WI38 (cell line): ENCODE results near the gene ETV7.

Source experiments
- H3K4me3 ChIP-seq: 2 replicates; pipeline ENCODE4 v1.5.1; 2011; ENCODE audit warnings: low read depth, mild to moderate bottlenecking, control low read depth, low read length
- TF ChIP-seq, protein P1 (sequence below): IDR thresholded peaks from 2 replicates; pipeline ENCODE4 v1.5.1; 2012; ENCODE audit warnings: low read depth, mild to moderate bottlenecking, control low read depth, low read length

The ETV7 gene

DNA sequence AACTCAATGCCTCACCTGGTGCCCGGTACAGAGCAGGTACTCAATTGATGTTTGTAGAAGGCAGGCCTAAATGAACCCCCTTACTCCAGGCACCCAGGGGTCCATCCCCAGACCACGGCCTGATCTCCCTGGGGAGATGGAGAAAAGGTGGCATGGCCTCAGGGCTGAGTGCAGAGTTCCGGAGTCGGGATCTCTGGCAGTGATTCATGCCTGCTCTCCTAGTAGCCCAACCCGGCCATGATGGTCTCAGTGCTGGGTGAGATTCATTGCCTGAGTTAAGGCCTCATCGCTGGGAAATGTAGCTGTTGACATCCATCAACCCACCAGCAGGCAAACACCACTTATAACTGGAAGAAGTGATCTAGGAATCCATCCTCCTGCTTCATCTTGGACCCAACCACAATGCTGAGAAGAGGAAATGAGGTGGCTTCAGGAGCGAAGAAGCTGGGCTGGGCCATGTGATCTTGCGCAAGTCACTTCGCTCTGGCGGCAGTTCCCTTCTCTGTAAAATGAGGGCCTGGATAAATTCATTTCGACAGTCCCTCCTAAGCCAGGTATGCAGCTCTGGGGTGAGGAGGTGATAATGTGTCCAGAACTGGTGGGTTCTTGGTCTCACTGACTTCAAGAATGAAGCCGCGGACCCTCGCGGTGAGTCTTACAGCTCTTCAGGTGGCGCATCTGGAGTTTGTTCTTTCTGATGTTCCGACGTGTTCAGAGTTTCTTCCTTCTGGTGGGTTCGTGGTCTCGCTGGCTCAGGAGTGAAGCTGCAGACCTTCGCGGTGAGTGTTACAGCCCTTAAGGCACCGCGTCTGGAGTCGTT is 24.7 kb downstream of the ETV7 start:
- H3K4me3 ChIP-seq: no peak overlapping the region
- TF ChIP-seq, protein P1, sequence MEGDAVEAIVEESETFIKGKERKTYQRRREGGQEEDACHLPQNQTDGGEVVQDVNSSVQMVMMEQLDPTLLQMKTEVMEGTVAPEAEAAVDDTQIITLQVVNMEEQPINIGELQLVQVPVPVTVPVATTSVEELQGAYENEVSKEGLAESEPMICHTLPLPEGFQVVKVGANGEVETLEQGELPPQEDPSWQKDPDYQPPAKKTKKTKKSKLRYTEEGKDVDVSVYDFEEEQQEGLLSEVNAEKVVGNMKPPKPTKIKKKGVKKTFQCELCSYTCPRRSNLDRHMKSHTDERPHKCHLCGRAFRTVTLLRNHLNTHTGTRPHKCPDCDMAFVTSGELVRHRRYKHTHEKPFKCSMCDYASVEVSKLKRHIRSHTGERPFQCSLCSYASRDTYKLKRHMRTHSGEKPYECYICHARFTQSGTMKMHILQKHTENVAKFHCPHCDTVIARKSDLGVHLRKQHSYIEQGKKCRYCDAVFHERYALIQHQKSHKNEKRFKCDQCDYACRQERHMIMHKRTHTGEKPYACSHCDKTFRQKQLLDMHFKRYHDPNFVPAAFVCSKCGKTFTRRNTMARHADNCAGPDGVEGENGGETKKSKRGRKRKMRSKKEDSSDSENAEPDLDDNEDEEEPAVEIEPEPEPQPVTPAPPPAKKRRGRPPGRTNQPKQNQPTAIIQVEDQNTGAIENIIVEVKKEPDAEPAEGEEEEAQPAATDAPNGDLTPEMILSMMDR: no peak

DNA sequence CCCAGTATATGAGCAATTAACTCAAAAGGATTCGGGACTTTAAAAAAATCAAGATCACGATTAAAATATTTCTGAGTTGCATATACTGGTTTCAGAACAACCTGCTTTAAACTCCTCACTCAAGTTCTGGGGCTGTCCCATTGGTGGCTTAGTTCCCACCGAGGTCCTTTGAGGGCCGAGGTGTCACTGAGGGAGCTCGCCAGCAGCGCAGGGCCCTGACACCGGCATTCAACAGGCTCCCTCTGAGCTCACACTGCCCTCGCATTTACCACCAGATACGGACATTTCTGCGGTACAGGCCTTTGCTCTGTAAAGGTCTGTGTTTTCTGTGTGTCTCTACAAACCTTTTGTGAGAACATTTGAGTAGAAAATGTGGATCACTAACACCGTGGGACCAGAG is 26.4 kb downstream of the ETV7 start:
- TF ChIP-seq, protein P1: no peak
- H3K4me3 ChIP-seq: no peak overlapping the region

DNA sequence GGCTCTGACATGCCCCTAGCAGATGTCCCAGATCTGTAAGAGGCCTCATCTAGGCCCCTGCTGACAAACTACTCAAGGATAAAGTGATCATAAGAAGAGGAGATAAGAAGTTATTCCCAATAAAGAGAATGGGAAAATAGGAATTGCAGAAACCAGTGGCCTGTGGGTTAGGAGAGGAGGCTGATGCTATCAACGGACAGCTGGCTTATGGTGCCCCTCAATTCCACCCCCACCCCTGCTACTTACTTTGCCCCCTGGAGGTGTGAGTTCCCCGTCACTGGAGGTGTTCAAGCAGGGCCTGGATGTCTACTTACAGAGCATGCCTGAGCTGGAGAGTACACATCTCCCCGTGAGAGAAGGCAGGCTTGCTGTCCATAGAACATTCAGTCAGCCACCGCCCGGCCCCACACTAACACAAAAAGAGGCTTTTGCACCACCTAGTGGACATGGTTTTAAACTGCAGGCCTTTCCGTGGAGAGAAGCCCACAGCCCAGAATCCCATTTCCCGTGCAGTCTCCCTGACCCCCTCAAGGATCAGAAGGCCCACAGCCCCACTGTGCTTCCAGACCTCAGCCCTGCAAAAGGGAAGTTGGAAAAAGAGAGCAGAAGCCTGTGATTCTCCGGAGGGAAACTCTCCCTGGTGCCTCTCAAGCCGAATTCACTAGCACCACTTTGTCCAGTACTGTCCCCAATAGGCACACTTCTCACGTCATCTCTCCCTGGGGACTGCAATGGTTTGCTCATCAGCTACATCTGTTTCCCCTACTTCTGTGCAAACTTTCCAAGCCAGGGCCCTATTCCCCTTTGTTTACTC is 27.0 kb downstream of the ETV7 start:
- no peak overlapping the region for H3K4me3 ChIP-seq
- TF ChIP-seq, protein P1: peak; percentile 76

DNA sequence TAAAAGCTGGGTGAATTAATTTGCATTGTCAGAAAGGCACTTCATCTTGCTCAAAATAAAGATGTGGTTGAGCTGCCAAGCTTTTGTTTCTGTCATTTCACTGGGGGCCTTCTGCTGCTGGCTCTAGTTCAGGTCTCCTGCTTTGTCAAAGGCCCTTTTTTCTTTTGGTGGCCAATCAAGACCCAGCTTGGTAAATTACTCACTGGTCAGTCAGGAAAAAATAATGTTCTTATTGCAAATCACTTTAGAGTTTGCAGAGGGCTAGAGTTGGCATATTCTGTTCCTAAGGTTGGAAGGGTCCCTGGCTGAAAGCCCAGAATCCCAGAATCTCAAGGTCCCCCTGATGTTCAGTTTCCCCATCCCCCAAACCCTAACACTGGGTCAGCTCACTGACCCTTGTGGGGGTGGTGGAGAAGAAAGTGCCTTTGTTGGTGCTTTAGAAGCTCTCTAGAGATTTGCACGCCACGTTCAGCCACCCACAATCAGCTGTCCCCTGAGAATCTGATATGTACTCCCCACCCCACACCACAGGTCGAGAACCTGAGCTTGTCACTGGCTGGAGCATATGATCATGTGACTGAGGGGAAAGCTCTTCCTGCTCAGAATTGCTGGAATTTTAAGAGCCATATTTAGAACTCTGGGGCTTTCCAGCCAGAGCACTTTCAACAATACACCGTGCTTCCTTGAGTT is 29.1 kb downstream of the ETV7 start:
- TF ChIP-seq, protein P1: no peak

DNA sequence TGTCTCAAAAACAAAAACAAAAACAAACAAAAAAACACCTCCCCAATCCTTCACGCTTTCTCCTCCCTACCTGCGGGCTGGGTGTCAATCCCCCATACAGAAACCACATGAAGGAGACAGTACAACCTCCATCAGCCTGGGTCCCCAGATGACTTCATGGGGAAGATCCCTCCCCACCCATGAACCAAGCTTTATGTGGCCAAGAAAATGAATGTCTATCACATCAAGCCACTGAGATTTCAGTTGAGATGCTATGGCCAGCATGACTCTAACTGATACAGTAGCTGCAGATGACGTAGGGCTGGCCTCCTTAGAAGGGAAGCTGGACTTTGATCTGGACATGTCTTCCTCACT is 29.6 kb downstream of the ETV7 start:
- TF ChIP-seq, protein P1: no peak
- H3K4me3 ChIP-seq: no peak overlapping the region

More for the DNA sequence above, 29.1 kb downstream of the ETV7 start:
- H3K4me3 ChIP-seq: no peak overlapping the region

DNA sequence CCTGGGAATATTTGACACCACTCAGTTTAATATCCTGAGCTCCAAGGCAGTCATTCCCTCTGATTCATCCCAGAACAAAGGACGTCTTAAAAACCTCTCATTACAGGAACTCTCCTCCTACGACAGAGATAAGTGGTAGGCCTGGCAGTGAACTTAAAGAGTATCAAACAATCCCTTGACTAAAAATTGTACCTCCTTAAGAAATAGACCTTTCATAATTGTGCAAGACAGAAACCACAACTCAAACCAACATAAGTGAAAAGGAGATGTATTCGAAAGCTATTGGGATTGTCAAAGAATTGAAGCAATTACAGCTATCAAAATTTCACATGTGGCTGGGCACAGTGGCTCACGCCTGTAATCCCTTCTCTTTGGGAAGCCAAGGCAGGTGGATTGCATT is 31.6 kb downstream of the ETV7 start:
- no peak overlapping the region for H3K4me3 ChIP-seq

More for the DNA sequence above, 31.6 kb downstream of the ETV7 start:
- TF ChIP-seq, protein P1: no peak
